Progenitor cell of endocrine pancreas (in vitro differentiated cells): ENCODE data around the gene DEXI. TPM values are rescaled to one million over a fixed set of nuclear protein-coding genes. Genes with fewer than 3 reads are reported as not detected.

Source experiments
- DNase-seq: peaks from one replicate; pipeline ENCODE4 v3.0.0; 2021; ENCODE audit warnings: low spot score; ENCODE audit not compliant: unreplicated experiment
- H3K27ac Mint-ChIP-seq: 2 replicates; pipeline ENCODE4 v1.8.0; 2021; ENCODE audit warnings: mild to moderate bottlenecking, moderate library complexity, mixed read lengths
- H3K27me3 Mint-ChIP-seq: 2 replicates; pipeline ENCODE4 v1.8.0; 2021; ENCODE audit warnings: mixed read lengths
- H3K36me3 Mint-ChIP-seq: 2 replicates; pipeline ENCODE4 v1.8.0; 2022; ENCODE audit warnings: mixed read lengths; ENCODE audit not compliant: insufficient read depth
- H3K4me1 Mint-ChIP-seq: 2 replicates; pipeline ENCODE4 v1.8.0; 2021; ENCODE audit warnings: low read depth, mixed read lengths
- H3K4me3 Mint-ChIP-seq: 2 replicates; pipeline ENCODE4 v1.8.0; 2021; ENCODE audit warnings: low read depth, mild to moderate bottlenecking, moderate library complexity, mixed read lengths
- H3K9me3 Mint-ChIP-seq: 2 replicates; pipeline ENCODE4 v1.8.0; 2021; ENCODE audit warnings: low read depth, mixed read lengths
- CTCF ChIP-seq: fragments of 200-600 bp; sonication (generic); IDR thresholded peaks from one replicate; pipeline ENCODE4 v1.5.0; 2021; ENCODE audit warnings: antibody characterized with exemption, mild to moderate bottlenecking; ENCODE audit not compliant: unreplicated experiment
- total RNA-seq: library from RNA; stranded (reverse); gene quantifications from 2 replicates; pipeline ENCODE4 v1.2.1, GENCODE V29; 2021

DEXI gene
- total RNA-seq, 1 donor from 2014 or later: 31.2 TPM

GRCh38 chr16:10972819-10973464, 30.7 kb upstream of the DEXI start:
- Mint-ChIP-seq H3K4me3 (no peak overlapping the region), H3K36me3 (peaks cover 6% of the 10 kb centered on the region), H3K27ac (no peak overlapping the region), H3K9me3 (no peaks in the 10 kb centered on the region), H3K27me3 (no peaks in the 10 kb centered on the region), H3K4me1 (peaks cover 4% of the 10 kb centered on the region)
- no peak for DNase-seq
- no peak for TF ChIP-seq CTCF

GRCh38 chr16:10972108-10972818, 30.0 kb upstream of the DEXI start:
- no peaks in the 10 kb centered on the region for H3K27me3 Mint-ChIP-seq
- no peak overlapping the region for H3K4me3 Mint-ChIP-seq
- no peaks in the 10 kb centered on the region for H3K9me3 Mint-ChIP-seq
- no peak for DNase-seq
- H3K27ac Mint-ChIP-seq: no peak overlapping the region
- H3K4me1 Mint-ChIP-seq: peaks cover 4% of the 10 kb centered on the region
- TF ChIP-seq CTCF: no peak
- H3K36me3 Mint-ChIP-seq: peaks cover 4% of the 10 kb centered on the region

GRCh38 chr16:10971560-10971961, 29.3 kb upstream of the DEXI start:
- DNase-seq: peak; percentile 19
- no peak overlapping the region for H3K27ac Mint-ChIP-seq
- peaks cover 4% of the 10 kb centered on the region for H3K36me3 Mint-ChIP-seq
- peak; percentile 85 for TF ChIP-seq CTCF
- H3K27me3 Mint-ChIP-seq: no peaks in the 10 kb centered on the region
- H3K4me3 Mint-ChIP-seq: no peak overlapping the region
- peaks cover 1% of the 10 kb centered on the region for H3K4me1 Mint-ChIP-seq
- no peaks in the 10 kb centered on the region for H3K9me3 Mint-ChIP-seq

- no peak for DNase-seq
These were observed 27.8 kb upstream of the DEXI start for GRCh38 chr16:10970065-10970464.

GRCh38 chr16:10969615-10970014, 27.3 kb upstream of the DEXI start:
- H3K27me3 Mint-ChIP-seq: no peaks in the 10 kb centered on the region
- no peak for TF ChIP-seq CTCF
- no peaks in the 10 kb centered on the region for H3K9me3 Mint-ChIP-seq
- no peaks in the 10 kb centered on the region for H3K4me1 Mint-ChIP-seq
- no peak overlapping the region for H3K27ac Mint-ChIP-seq
- DNase-seq: no peak
- H3K36me3 Mint-ChIP-seq: peaks cover 4% of the 10 kb centered on the region
- no peak overlapping the region for H3K4me3 Mint-ChIP-seq

More at GRCh38 chr16:10970065-10970464, 27.8 kb upstream of the DEXI start:
- Mint-ChIP-seq H3K4me3 (no peak overlapping the region), H3K4me1 (no peaks in the 10 kb centered on the region), H3K27me3 (no peaks in the 10 kb centered on the region), H3K9me3 (no peaks in the 10 kb centered on the region), H3K27ac (no peak overlapping the region), H3K36me3 (peaks cover 4% of the 10 kb centered on the region)
- no peak for TF ChIP-seq CTCF
